ENCODE data around the gene BMAL2.
A peak's percentile ranks its signal among the peaks of the same experiment; 100 is the strongest.

The BMAL2 gene

DNA sequence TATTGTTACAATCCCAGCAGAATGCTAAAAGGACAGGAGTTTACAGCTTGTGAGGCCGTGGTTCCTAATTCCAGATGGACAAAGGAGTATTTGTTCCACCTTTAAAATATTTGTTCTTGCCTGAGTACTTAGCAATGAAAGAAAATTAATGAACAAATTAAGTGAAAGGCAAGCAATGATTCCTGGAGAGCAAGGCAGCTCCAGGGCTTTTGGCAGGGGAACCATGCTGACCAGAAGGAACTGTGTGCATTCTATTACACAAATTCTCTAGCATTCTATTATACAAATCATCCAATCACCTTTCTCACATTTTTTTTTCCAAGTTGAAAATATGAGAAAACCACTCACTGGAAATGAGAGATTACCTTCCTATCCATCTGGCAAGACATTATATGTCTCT lies 1.8 kb upstream of the BMAL2 start:
- H3K27ac ChIP-seq (ENCODE audit: low read length) = no peak overlapping the region
- no peaks in the 10 kb centered on the region for H3K9me3 ChIP-seq (ENCODE audit: control insufficient read depth, low read depth, low read length)
- H3K36me3 ChIP-seq (ENCODE audit: control insufficient read depth, low read depth, low read length) = no peaks in the 10 kb centered on the region
- H3K27me3 ChIP-seq (ENCODE audit: control insufficient read depth, insufficient read depth, low read length) = peaks cover 42% of the 10 kb centered on the region
- H3K4me1 ChIP-seq (ENCODE audit: control insufficient read depth, low read depth, low read length) = peaks cover 8% of the 10 kb centered on the region
- H3K4me3 ChIP-seq (ENCODE audit: low read length) = no peak overlapping the region
- no peak overlapping the region for H3K9ac ChIP-seq (ENCODE audit: low read length)

DNA sequence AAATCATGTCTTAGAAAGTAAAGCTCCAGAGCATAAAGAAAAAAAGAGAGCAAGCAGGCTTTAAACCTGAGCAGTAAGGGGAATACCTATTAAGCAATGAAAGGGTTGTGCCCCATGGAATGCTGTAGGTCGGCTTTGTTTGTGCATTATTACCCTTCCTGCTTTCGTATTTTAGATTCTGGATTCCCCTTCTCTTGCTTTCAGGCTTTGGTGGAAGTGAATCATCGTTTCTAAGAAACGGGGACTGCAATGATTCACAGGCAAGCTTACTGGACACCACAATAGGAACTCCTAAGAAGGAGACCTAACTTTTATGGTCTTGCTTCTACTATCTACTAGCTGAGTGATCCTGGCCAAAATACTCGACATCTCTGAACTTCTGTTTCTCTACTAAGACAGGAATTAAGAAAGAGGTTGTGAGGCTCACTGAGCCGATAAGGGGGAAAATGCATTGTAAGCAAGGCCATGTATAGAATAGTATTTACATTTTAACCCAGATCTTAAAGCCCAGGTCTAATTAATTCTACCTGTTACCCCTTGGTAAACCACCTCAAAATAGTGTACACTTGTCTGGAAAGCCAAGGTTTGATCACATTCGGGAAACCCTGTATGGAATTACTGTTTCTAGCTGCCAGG lies 1.2 kb upstream of the BMAL2 start:
- Histone ChIP-seq H3K4me3 (ENCODE audit: low read length) (no peak overlapping the region), H3K9me3 (ENCODE audit: control insufficient read depth, low read depth, low read length) (no peaks in the 10 kb centered on the region), H3K27ac (ENCODE audit: low read length) (no peak overlapping the region), H3K4me1 (ENCODE audit: control insufficient read depth, low read depth, low read length) (peaks cover 8% of the 10 kb centered on the region), H3K36me3 (ENCODE audit: control insufficient read depth, low read depth, low read length) (no peaks in the 10 kb centered on the region), H3K9ac (ENCODE audit: low read length) (no peak overlapping the region), H3K27me3 (ENCODE audit: control insufficient read depth, insufficient read depth, low read length) (peaks cover 42% of the 10 kb centered on the region)

DNA sequence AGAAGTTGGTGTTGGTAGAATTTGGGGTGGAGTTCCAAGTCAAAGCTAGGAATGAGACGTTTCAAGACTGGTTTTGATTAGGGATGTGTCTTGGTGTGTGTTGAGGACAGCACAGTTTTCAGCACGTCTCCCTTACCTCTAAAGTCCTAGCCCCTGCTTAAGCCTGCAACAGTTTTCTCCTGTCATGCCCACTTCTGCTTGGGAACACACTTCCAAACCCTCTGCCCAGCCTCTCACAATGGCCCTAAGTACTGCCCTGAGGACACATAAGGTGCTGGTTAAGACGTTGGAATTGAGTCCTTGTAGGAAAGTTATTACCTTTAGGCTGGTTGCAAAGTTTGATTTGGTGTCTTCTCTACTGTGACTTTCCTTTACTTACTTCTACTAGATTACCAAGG lies 710 bp upstream of the BMAL2 start:
- no peaks in the 10 kb centered on the region for H3K36me3 ChIP-seq (ENCODE audit: control insufficient read depth, low read depth, low read length)
- peaks cover 42% of the 10 kb centered on the region for H3K27me3 ChIP-seq (ENCODE audit: control insufficient read depth, insufficient read depth, low read length)
- peak overlapping the region; percentile 77 for H3K4me3 ChIP-seq (ENCODE audit: low read length)
- peak overlapping the region; percentile 45 for H3K9ac ChIP-seq (ENCODE audit: low read length)
- peaks cover 8% of the 10 kb centered on the region for H3K4me1 ChIP-seq (ENCODE audit: control insufficient read depth, low read depth, low read length)
- H3K27ac ChIP-seq (ENCODE audit: low read length) = no peak overlapping the region
- H3K9me3 ChIP-seq (ENCODE audit: control insufficient read depth, low read depth, low read length) = no peaks in the 10 kb centered on the region

DNA sequence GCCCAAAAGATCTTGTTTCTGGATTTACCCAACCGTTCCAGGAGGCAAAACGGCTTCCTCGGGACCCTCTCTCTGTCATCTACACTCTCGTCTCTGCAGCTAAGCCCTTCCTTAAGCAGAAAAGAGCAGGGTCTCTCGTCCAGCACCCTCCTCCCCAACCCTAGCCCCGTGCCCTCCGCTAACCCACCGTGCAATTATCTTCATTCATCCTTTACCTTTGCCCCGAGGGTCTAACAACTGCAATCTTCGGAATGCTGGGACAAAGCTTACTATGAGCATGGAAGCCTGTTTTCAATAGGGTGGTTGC lies 276 bp upstream of the BMAL2 start:
- Histone ChIP-seq H3K9ac (ENCODE audit: low read length) (peak overlapping the region; percentile 45), H3K4me1 (ENCODE audit: control insufficient read depth, low read depth, low read length) (peaks cover 8% of the 10 kb centered on the region), H3K4me3 (ENCODE audit: low read length) (peak overlapping the region; percentile 77), H3K27ac (ENCODE audit: low read length) (no peak overlapping the region), H3K9me3 (ENCODE audit: control insufficient read depth, low read depth, low read length) (no peaks in the 10 kb centered on the region), H3K27me3 (ENCODE audit: control insufficient read depth, insufficient read depth, low read length) (peaks cover 42% of the 10 kb centered on the region), H3K36me3 (ENCODE audit: control insufficient read depth, low read depth, low read length) (no peaks in the 10 kb centered on the region)

DNA sequence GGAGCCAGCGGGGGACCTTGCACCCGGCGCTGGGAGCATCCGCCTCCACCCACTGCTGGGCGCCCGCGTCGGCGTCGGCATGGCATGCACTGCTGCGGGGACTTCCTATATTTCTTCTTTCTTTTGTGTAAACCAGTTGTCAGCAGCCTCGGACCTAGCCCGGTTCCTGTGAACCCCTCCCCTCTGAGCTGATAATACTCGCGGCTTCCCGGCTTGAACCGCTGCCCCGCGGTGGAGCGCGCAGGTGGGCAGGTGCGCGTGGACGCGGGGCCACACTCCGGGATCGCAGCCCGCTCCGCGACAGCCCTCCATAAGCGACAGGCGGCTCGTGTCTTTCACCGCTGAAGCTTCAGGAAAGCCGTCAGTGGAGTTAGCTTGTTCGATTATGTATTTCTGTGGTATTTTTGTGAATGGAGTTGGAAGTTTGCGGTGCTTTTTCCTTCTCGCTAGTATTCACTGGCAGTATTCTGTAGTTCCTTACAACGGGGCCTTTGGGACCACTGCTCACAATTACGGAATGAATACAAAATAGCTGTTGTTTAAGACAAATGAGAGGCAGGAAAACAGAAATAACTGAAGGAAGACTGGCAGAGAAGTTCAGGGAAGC lies 870 bp downstream of the BMAL2 start:
- Histone ChIP-seq H3K27me3 (ENCODE audit: control insufficient read depth, insufficient read depth, low read length) (peaks cover 42% of the 10 kb centered on the region), H3K4me3 (ENCODE audit: low read length) (peak overlapping the region; percentile 75), H3K9ac (ENCODE audit: low read length) (peak overlapping the region; percentile 32), H3K36me3 (ENCODE audit: control insufficient read depth, low read depth, low read length) (no peaks in the 10 kb centered on the region), H3K4me1 (ENCODE audit: control insufficient read depth, low read depth, low read length) (peaks cover 8% of the 10 kb centered on the region), H3K27ac (ENCODE audit: low read length) (no peak overlapping the region), H3K9me3 (ENCODE audit: control insufficient read depth, low read depth, low read length) (no peaks in the 10 kb centered on the region)

DNA sequence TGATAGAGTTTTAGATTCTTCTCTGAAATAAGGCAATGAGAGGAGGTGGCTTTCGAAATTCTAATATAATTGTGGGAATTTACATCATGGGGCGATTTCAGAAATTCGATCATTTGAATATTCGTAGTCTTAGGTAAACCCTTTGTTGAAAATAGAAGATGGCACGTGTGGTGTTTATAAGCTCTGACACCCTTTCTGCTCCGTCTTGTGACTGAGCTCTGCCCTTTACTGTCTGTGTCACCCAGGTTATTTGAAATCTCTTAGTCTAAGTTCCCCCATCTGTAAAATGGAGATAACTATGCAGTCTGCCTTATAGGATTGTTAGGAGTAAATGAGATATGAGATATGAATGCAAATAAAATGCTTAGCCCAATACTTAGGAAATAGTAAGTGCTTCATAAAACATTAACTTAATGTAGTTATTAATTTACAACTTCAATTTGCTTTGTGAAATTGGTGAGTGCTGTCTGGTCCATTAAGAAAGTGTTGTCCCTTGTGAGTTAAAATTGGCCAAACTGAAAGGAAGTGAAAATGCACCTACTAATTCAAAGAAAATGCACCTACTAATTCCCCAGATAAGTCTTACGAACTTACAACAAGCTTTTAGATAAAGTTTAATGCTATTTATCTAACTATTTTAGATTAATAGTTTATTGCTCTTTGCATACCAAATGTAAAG lies 1.5 kb downstream of the BMAL2 start:
- Histone ChIP-seq H3K9ac (ENCODE audit: low read length) (peak overlapping the region; percentile 32), H3K9me3 (ENCODE audit: control insufficient read depth, low read depth, low read length) (no peaks in the 10 kb centered on the region), H3K27me3 (ENCODE audit: control insufficient read depth, insufficient read depth, low read length) (peaks cover 42% of the 10 kb centered on the region), H3K4me1 (ENCODE audit: control insufficient read depth, low read depth, low read length) (peaks cover 8% of the 10 kb centered on the region), H3K36me3 (ENCODE audit: control insufficient read depth, low read depth, low read length) (no peaks in the 10 kb centered on the region), H3K27ac (ENCODE audit: low read length) (no peak overlapping the region), H3K4me3 (ENCODE audit: low read length) (peak overlapping the region; percentile 75)

DNA sequence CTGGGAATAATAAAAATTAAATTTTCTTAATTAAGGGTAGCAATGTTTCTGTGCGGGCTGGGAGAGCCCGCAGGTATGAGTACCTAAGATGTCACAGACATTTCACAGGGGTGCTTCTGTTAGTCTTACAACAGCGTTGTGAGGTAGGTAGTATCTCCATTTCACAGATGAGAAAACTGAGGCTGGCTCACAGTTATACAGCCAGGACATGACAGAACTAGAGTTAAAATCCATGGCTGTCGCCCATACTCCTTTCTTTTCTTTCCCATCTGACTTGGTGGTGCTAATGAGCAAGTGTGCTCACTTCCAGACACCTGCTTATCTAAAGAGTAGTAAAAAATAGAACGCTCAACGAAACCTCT lies 2.1 kb downstream of the BMAL2 start:
- H3K4me1 ChIP-seq (ENCODE audit: control insufficient read depth, low read depth, low read length) = peaks cover 8% of the 10 kb centered on the region
- no peak overlapping the region for H3K9ac ChIP-seq (ENCODE audit: low read length)
- no peak overlapping the region for H3K27ac ChIP-seq (ENCODE audit: low read length)
- H3K36me3 ChIP-seq (ENCODE audit: control insufficient read depth, low read depth, low read length) = no peaks in the 10 kb centered on the region
- peaks cover 42% of the 10 kb centered on the region for H3K27me3 ChIP-seq (ENCODE audit: control insufficient read depth, insufficient read depth, low read length)
- no peak overlapping the region for H3K4me3 ChIP-seq (ENCODE audit: low read length)
- H3K9me3 ChIP-seq (ENCODE audit: control insufficient read depth, low read depth, low read length) = no peaks in the 10 kb centered on the region

DNA sequence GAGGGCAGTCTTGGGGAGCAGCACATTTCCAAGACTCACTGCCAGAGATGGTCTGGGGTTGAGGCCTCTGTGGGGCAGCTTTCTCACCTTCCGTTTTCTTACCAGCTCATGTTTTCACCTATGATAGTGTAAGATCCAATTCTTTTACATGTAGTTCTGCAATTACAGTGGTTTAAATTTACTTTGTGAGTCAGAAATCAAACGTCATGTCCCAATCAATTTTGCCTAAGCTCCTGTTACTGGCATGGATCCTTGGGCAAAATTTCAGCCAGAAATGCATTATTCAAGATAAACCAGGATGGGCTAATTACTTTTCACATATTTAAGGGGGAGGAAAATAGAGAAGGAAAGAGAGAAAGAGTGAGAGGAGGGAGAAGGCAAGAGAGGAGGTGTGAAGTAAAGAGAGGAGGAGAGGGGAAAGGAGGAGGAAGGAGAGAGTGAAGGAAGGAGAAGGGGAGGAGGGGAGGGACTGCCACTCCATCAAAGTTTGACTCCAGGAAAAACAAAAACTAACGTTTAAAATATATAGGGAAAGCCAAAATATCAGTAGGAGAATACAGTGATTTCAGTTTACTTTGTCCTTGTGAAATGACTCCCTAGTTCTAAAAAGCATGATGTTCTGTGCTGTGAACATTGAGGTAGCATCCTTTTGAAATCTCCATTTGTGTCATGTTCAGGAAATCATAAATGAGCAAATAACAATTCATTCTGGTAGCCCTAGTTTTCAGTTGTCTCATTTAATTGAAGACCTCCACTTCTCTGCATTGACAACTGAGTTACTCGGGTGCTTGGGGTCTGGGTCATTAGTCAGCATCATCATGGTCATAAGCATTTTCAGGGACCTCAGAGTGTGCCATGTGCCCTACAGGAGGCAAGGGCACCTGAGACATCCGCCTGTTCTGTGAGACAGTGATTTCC lies 3.0 kb downstream of the BMAL2 start:
- Histone ChIP-seq H3K36me3 (ENCODE audit: control insufficient read depth, low read depth, low read length) (no peaks in the 10 kb centered on the region), H3K27me3 (ENCODE audit: control insufficient read depth, insufficient read depth, low read length) (peaks cover 42% of the 10 kb centered on the region), H3K9me3 (ENCODE audit: control insufficient read depth, low read depth, low read length) (no peaks in the 10 kb centered on the region), H3K9ac (ENCODE audit: low read length) (no peak overlapping the region), H3K4me1 (ENCODE audit: control insufficient read depth, low read depth, low read length) (peaks cover 8% of the 10 kb centered on the region), H3K4me3 (ENCODE audit: low read length) (no peak overlapping the region), H3K27ac (ENCODE audit: low read length) (no peak overlapping the region)

DNA sequence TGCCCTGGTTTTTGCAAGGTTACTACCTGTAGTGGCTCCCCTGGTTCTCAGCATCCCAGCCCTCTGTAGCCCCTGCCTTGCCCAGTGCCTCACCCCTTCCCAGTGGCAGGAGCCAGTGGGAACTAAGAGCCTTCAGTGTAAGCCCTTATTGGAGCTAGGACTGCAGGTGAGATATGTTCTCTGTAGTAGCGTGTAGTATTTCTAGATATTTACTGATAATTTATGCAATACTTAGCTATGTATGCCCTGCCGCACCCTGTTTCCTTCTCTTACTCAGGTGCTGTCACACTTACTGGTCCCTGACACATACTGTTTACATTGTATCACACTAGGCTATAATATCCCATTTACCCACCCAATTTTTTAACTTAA lies 3.6 kb downstream of the BMAL2 start:
- Histone ChIP-seq H3K9ac (ENCODE audit: low read length) (no peak overlapping the region), H3K36me3 (ENCODE audit: control insufficient read depth, low read depth, low read length) (no peaks in the 10 kb centered on the region), H3K4me1 (ENCODE audit: control insufficient read depth, low read depth, low read length) (peaks cover 8% of the 10 kb centered on the region), H3K4me3 (ENCODE audit: low read length) (no peak overlapping the region), H3K27me3 (ENCODE audit: control insufficient read depth, insufficient read depth, low read length) (peaks cover 35% of the 10 kb centered on the region), H3K27ac (ENCODE audit: low read length) (no peak overlapping the region), H3K9me3 (ENCODE audit: control insufficient read depth, low read depth, low read length) (no peaks in the 10 kb centered on the region)

DNA sequence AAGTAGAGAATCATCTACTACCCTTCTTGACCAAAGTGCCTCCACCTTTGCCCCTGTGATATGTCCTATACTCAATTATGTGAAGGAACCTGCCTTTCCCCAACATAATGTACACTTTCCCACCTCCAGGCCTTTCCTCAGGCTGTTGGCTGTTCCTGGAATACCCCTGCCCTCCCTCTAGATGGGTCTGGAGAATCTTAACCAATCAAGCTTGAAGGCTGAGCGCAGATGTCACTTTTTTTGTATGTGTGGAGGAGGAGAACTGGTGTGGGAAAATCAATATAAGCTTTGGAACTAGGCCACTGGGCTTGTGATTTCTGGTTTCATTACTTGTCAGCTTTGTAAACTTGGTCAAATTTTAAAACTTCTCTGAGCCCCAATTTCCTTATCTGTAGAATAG lies 4.7 kb downstream of the BMAL2 start:
- Histone ChIP-seq H3K4me1 (ENCODE audit: control insufficient read depth, low read depth, low read length) (peaks cover 5% of the 10 kb centered on the region), H3K27ac (ENCODE audit: low read length) (no peak overlapping the region), H3K4me3 (ENCODE audit: low read length) (no peak overlapping the region), H3K36me3 (ENCODE audit: control insufficient read depth, low read depth, low read length) (no peaks in the 10 kb centered on the region), H3K9me3 (ENCODE audit: control insufficient read depth, low read depth, low read length) (no peaks in the 10 kb centered on the region), H3K27me3 (ENCODE audit: control insufficient read depth, insufficient read depth, low read length) (peaks cover 24% of the 10 kb centered on the region), H3K9ac (ENCODE audit: low read length) (no peak overlapping the region)

DNA sequence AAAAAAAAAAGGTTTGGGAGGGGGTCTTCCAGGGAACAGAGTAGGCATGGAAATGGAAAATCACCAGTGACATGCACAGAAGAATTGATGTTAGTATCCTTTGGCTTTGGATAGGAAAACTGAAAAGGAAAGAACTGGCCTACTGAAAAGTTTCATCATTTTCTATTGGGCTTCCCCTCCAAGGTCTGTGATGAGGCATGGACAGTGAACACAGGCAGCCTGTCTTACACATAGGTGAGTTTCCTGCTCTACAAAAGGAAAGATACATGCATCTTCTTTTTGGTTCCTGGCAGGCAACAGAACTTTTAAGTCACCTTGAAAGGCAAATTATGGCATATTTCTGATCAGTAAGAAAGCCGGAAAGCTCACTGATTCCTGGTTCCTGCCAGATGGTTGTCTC lies 5.8 kb downstream of the BMAL2 start:
- H3K9ac ChIP-seq (ENCODE audit: low read length) = no peak overlapping the region
- H3K9me3 ChIP-seq (ENCODE audit: control insufficient read depth, low read depth, low read length) = no peaks in the 10 kb centered on the region
- H3K4me1 ChIP-seq (ENCODE audit: control insufficient read depth, low read depth, low read length) = peaks cover 5% of the 10 kb centered on the region
- H3K4me3 ChIP-seq (ENCODE audit: low read length) = no peak overlapping the region
- no peak overlapping the region for H3K27ac ChIP-seq (ENCODE audit: low read length)
- H3K27me3 ChIP-seq (ENCODE audit: control insufficient read depth, insufficient read depth, low read length) = peaks cover 20% of the 10 kb centered on the region
- H3K36me3 ChIP-seq (ENCODE audit: control insufficient read depth, low read depth, low read length) = no peaks in the 10 kb centered on the region
